ENCODE measurements around the gene HKDC1.

HKDC1 gene

GRCh38 chr10:69285699-69286098 is 65.6 kb downstream of the HKDC1 start:
- no peaks in the 10 kb centered on the region for H3K27me3 ChIP-seq
- no peak for TF ChIP-seq CTCF (IDR thresholded peaks at IDR 0.05; ENCODE audit: low read depth, low read length)

GRCh38 chr10:69287181-69287580 is 67.0 kb downstream of the HKDC1 start:
- H3K9me3 ChIP-seq = no peaks in the 10 kb centered on the region
- H3K4me1 ChIP-seq = no peaks in the 10 kb centered on the region
- no peak for TF ChIP-seq CTCF (IDR thresholded peaks at IDR 0.05; ENCODE audit: low read depth, low read length)
- H3K27me3 ChIP-seq = no peaks in the 10 kb centered on the region
- DNase-seq = no peak
- H3K36me3 ChIP-seq = no peaks in the 10 kb centered on the region
- H3K4me3 ChIP-seq (ENCODE audit: low read depth, low read length) = no peak overlapping the region

More at GRCh38 chr10:69285699-69286098, 65.6 kb downstream of the HKDC1 start:
- DNase-seq = no peak
- no peaks in the 10 kb centered on the region for H3K4me1 ChIP-seq
- H3K36me3 ChIP-seq = no peaks in the 10 kb centered on the region
- no peaks in the 10 kb centered on the region for H3K9me3 ChIP-seq
- no peak overlapping the region for H3K4me3 ChIP-seq (ENCODE audit: low read depth, low read length)

GRCh38 chr10:69290993-69291392 is 70.9 kb downstream of the HKDC1 start:
- DNase-seq = no peak
- H3K27me3 ChIP-seq = no peaks in the 10 kb centered on the region

GRCh38 chr10:69292459-69292858 is 72.3 kb downstream of the HKDC1 start:
- H3K27me3 ChIP-seq = no peaks in the 10 kb centered on the region

More at GRCh38 chr10:69290993-69291392, 70.9 kb downstream of the HKDC1 start:
- Histone ChIP-seq H3K4me1 (no peaks in the 10 kb centered on the region), H3K9me3 (no peaks in the 10 kb centered on the region), H3K4me3 (ENCODE audit: low read depth, low read length) (no peak overlapping the region), H3K36me3 (no peaks in the 10 kb centered on the region)
- no peak for TF ChIP-seq CTCF (IDR thresholded peaks at IDR 0.05; ENCODE audit: low read depth, low read length)

GRCh38 chr10:69295027-69295636 is 75.0 kb downstream of the HKDC1 start:
- no peak for DNase-seq
- Histone ChIP-seq H3K9me3 (no peaks in the 10 kb centered on the region), H3K36me3 (no peaks in the 10 kb centered on the region), H3K4me3 (ENCODE audit: low read depth, low read length) (no peak overlapping the region), H3K27me3 (no peaks in the 10 kb centered on the region), H3K4me1 (no peaks in the 10 kb centered on the region)
- no peak for TF ChIP-seq CTCF (IDR thresholded peaks at IDR 0.05; ENCODE audit: low read depth, low read length)

More at GRCh38 chr10:69292459-69292858, 72.3 kb downstream of the HKDC1 start:
- DNase-seq = no peak
- no peaks in the 10 kb centered on the region for H3K4me1 ChIP-seq
- H3K36me3 ChIP-seq = no peaks in the 10 kb centered on the region
- no peaks in the 10 kb centered on the region for H3K9me3 ChIP-seq
- no peak overlapping the region for H3K4me3 ChIP-seq (ENCODE audit: low read depth, low read length)
- no peak for TF ChIP-seq CTCF (IDR thresholded peaks at IDR 0.05; ENCODE audit: low read depth, low read length)

GRCh38 chr10:69303632-69304051 is 83.5 kb downstream of the HKDC1 start:
- Histone ChIP-seq H3K9me3 (no peaks in the 10 kb centered on the region), H3K4me3 (ENCODE audit: low read depth, low read length) (no peak overlapping the region), H3K36me3 (no peaks in the 10 kb centered on the region), H3K27me3 (no peaks in the 10 kb centered on the region), H3K4me1 (no peaks in the 10 kb centered on the region)
- DNase-seq = no peak
- no peak for TF ChIP-seq CTCF (IDR thresholded peaks at IDR 0.05; ENCODE audit: low read depth, low read length)
